HepG2 (cell line): ENCODE data around the gene CADM1. TPM values are rescaled to one million over a fixed set of nuclear protein-coding genes. Genes with fewer than 3 reads are reported as not detected.
A peak's percentile ranks its signal among the peaks of the same experiment; 100 is the strongest.

Source experiments
- ATAC-seq: fragments of 200-7000 bp; cut with Tn5 transposase; 3 replicates; pipeline ENCODE4 v1.9.1; 2020; ENCODE audit warnings: mild to moderate bottlenecking, moderate library complexity
- BruUV-seq: library from RNA; stranded (reverse); fragments of 400-500 nt; replicated peaks from 2 replicates; lab custom pipeline; 2021; lab: Mats Ljungman, UMichigan
- CTCF ChIA-PET: fragments of 300-600 bp; formaldehyde crosslinking; extraction: SDS; loops from one replicate; lab custom pipeline; 2021; ENCODE audit warnings: low total read pairs, inconsistent platforms, low intra/inter-chr PET ratio; lab: Yijun Ruan, JAX
- POLR2A ChIA-PET: fragments of 350-600 bp; sonication (Branson Sonifier 250); formaldehyde crosslinking; loops from one replicate; lab custom pipeline; 2020; ENCODE audit warnings: antibody characterized with exemption, inconsistent platforms; lab: Yijun Ruan, JAX
- DNase-seq: peaks from one replicate; pipeline ENCODE4 v3.0.0-alpha.2; 2015; ENCODE audit warnings: low spot score
- FAIRE-seq: peaks from 3 replicates; lab custom pipeline; 2011; peaks lifted over from hg19 to GRCh38; lab: Jason Lieb, UNC
- H2AFZ ChIP-seq: one replicate; pipeline ENCODE4 v1.6.1; 2011; ENCODE audit warnings: low read length, inconsistent platforms
- H3K27ac ChIP-seq: fragments of 300-600 bp; 3 replicates; pipeline ENCODE4 v1.8.0; 2011; ENCODE audit warnings: mixed run types, mild to moderate bottlenecking, mixed read lengths, low read length, inconsistent platforms; ENCODE audit not compliant: insufficient read depth; ENCODE audit errors: extremely low read length
- H3K27me3 ChIP-seq, 2 experiments: fragments of 200-600 bp in 1 of 2; 2 replicates in 1 of 2; 3 replicates in 1 of 2; pipeline versions ENCODE4 v1.6.0 to v1.8.0; 2011; ENCODE audit warnings: low read length in 2 of 2, mild to moderate bottlenecking in 2 of 2, moderate library complexity in 2 of 2, inconsistent platforms in 1 of 2; ENCODE audit not compliant: insufficient read depth in 2 of 2, control insufficient read depth in 1 of 2
- H3K36me3 ChIP-seq, 2 experiments: fragments of 200-600 bp in 1 of 2; replicated peaks in 1 of 2; 2 replicates in 1 of 2; 3 replicates in 1 of 2; pipeline versions ENCODE4 v1.5.1 to v1.8.0; 2011; ENCODE audit warnings: low read length in 2 of 2, inconsistent platforms in 1 of 2; ENCODE audit not compliant: insufficient read depth in 2 of 2, control insufficient read depth in 1 of 2
- H3K4me1 ChIP-seq: 2 replicates; pipeline ENCODE4 v1.5.1; 2012; ENCODE audit warnings: low read length, inconsistent platforms; ENCODE audit not compliant: insufficient read depth
- H3K4me2 ChIP-seq: 2 replicates; pipeline ENCODE4 v1.6.0; 2011; ENCODE audit warnings: low read depth, low read length, inconsistent platforms
- H3K4me3 ChIP-seq, 3 experiments: fragments of 200-600 bp in 1 of 3; sonication (generic), shearing (Covaris generic) in 1 of 3; replicated peaks in 1 of 3; 2 replicates each; pipeline ENCODE4 v1.5.1; 2011 to 2016; ENCODE audit warnings: low read length in 3 of 3, inconsistent platforms in 2 of 3, low read depth in 2 of 3, mild to moderate bottlenecking in 2 of 3, control low read depth in 1 of 3, mixed read lengths in 1 of 3; ENCODE audit not compliant: insufficient read depth in 1 of 3
- H3K79me2 ChIP-seq: one replicate; pipeline ENCODE4 v1.6.1; 2011; ENCODE audit warnings: low read length, inconsistent platforms; ENCODE audit not compliant: insufficient read depth
- H3K9ac ChIP-seq: 2 replicates; pipeline ENCODE4 v1.6.0; 2011; ENCODE audit warnings: mild to moderate bottlenecking, low read depth, low read length, inconsistent platforms; ENCODE audit not compliant: insufficient read depth
- H3K9me3 ChIP-seq: 2 replicates; pipeline ENCODE4 v1.5.1; 2012; ENCODE audit warnings: mild to moderate bottlenecking, low read length
- H4K20me1 ChIP-seq: 2 replicates; pipeline ENCODE4 v1.6.0; 2011; ENCODE audit warnings: inconsistent platforms, mild to moderate bottlenecking, low read length, moderate library complexity; ENCODE audit not compliant: insufficient read depth
- FOXC1 ChIP-seq: sonication (generic); formaldehyde crosslinking; IDR thresholded peaks from 2 replicates; pipeline ENCODE4 v1.8.0; 2022; ENCODE audit warnings: mild to moderate bottlenecking, missing genetic modification reagents, borderline replicate concordance
- GFI1 ChIP-seq: sonication (generic); formaldehyde crosslinking; IDR thresholded peaks from 2 replicates; pipeline ENCODE4 v1.5.0; 2020; ENCODE audit warnings: missing genetic modification reagents, mild to moderate bottlenecking, borderline replicate concordance
- MIXL1 ChIP-seq: IDR thresholded peaks from 2 replicates; pipeline ENCODE4 v1.6.1; 2016
- NPAS2 ChIP-seq: sonication (generic); formaldehyde crosslinking; IDR thresholded peaks from 2 replicates; pipeline ENCODE4 v1.8.0; 2022; ENCODE audit warnings: mild to moderate bottlenecking, missing genetic modification reagents, borderline replicate concordance
- ZNF552 ChIP-seq: sonication (generic); formaldehyde crosslinking; IDR thresholded peaks from 2 replicates; pipeline ENCODE4 v1.9.0; 2022; ENCODE audit warnings: missing genetic modification reagents, mild to moderate bottlenecking, borderline replicate concordance
- ZNF572 ChIP-seq: sonication (generic); formaldehyde crosslinking; IDR thresholded peaks from 2 replicates; pipeline ENCODE4 v1.5.1; 2020; ENCODE audit warnings: mild to moderate bottlenecking, missing genetic modification reagents
- ZNF709 ChIP-seq: sonication (generic); formaldehyde crosslinking; IDR thresholded peaks from 2 replicates; pipeline ENCODE4 v1.5.0; 2020; ENCODE audit warnings: mild to moderate bottlenecking, missing genetic modification reagents
- ZSCAN21 ChIP-seq: sonication (generic); formaldehyde crosslinking; IDR thresholded peaks from 2 replicates; pipeline ENCODE4 v1.8.0; 2022; ENCODE audit warnings: mild to moderate bottlenecking, missing genetic modification reagents, moderate library complexity, borderline replicate concordance
- WGBS: methylation state at CpG from one replicate; pipeline ENCODE4 v1.1.6; 2017; ENCODE audit warnings: low lambda C conversion rate; 5-methylcytosine and 5-hydroxymethylcytosine counted together
- in situ Hi-C: cut with HindIII; loops from 2 replicates; pipeline ENCODE4 v1.10.0; 2017; ENCODE audit warnings: low pct_unique_long_range_greater_than_20kb; ENCODE audit not compliant: extremely low pct_ligation_motif_present
- intact Hi-C: fragments of 100-400 bp; cut with micrococcal nuclease; formaldehyde crosslinking; loops from one replicate; pipeline ENCODE4 v1.10.0; 2022; ENCODE audit not compliant: unreplicated experiment
- polyA plus RNA-seq, 8 experiments: library from polyadenylated mRNA; depleted of rRNA in 3 of 8; stranded (reverse) in 7 of 8; unstranded in 1 of 8; fragments of >200 nt; fragmentation: Illumina TruSeq in 4 of 8; extraction: Trizol in 4 of 8; gene quantifications; 2 replicates each; pipeline versions ENCODE4 v1.2.1 to v1.2.3, GENCODE V29; 2011 to 2016; ENCODE audit warnings: low read depth in 4 of 8, missing spikeins in 1 of 8, mixed read lengths in 1 of 8; ENCODE audit not compliant: insufficient read depth in 1 of 8
- total RNA-seq, 5 experiments: library from RNA; depleted of rRNA; stranded (reverse); fragments of >200 nt; fragmentation: Illumina TruSeq; extraction: Trizol; gene quantifications; 2 replicates each; pipeline ENCODE4 v1.2.3, GENCODE V29; 2016; ENCODE audit warnings: low read depth in 1 of 5
- TF ChIP-seq, protein P1 (sequence below): sonication (generic); formaldehyde crosslinking; IDR thresholded peaks from 2 replicates; pipeline ENCODE4 v1.5.1; 2020; ENCODE audit warnings: mild to moderate bottlenecking, missing genetic modification reagents, moderate library complexity
- TF ChIP-seq, protein P2 (sequence below): sonication (generic); formaldehyde crosslinking; IDR thresholded peaks from 2 replicates; pipeline ENCODE4 v1.4.0; 2020; ENCODE audit warnings: missing genetic modification reagents, borderline replicate concordance
- TF ChIP-seq, protein P3 (sequence below): IDR thresholded peaks from 2 replicates; pipeline ENCODE4 v1.6.1; 2016; ENCODE audit warnings: control low read depth

Gene CADM1
- total and polyA plus RNA-seq, 2 of the 13 experiments (the other 11 are each of a cell fraction or from before 2014, with no cell fraction given), result 71.3 to 122 TPM

DNA sequence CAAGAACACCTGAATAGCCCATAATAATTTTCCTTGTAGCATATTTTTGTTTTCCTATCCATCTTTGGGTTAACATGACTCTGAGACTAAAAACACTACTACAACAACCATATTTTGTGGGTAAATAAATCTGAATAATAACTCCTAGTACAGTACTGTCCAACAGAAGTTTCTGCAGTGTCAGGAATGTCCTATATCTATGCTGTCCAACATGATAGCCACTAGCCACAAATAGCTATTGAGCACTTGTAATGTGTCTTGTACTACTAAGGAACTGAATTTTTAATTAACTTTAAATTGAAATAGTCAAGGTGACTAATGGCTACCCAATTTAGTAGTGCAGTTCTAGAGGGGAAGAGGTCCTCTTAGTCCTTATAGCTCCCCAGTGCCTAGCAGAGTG lies 135.6 kb downstream of the CADM1 start:
- H3K36me3 ChIP-seq, result no peaks in the 10 kb centered on the region; a peak in 1 of 5 replicates
- in situ Hi-C loops, result no loop called here
- no peak overlapping the region for H3K4me2 ChIP-seq
- peaks cover 2% of the 10 kb centered on the region for H3K79me2 ChIP-seq
- H4K20me1 ChIP-seq, result no peaks in the 10 kb centered on the region
- H2AFZ ChIP-seq, result no peak overlapping the region
- ChIA-PET POLR2A (no interaction called here), CTCF (no interaction called here)
- no peaks in the 10 kb centered on the region for H3K27me3 ChIP-seq
- intact Hi-C loops, result no loop called here
- no peaks in the 10 kb centered on the region for H3K9me3 ChIP-seq
- no peak overlapping the region for H3K9ac ChIP-seq
- ATAC-seq (no peak), DNase-seq (no peak), FAIRE-seq (no peak)
- BruUV-seq, result no TSS peak
- H3K27ac ChIP-seq, result no peak overlapping the region
- peaks cover 14% of the 10 kb centered on the region for H3K4me1 ChIP-seq
- no peak overlapping the region for H3K4me3 ChIP-seq
- TF ChIP-seq ZNF709 (no peak), FOXC1 (CRISPR knock-in tag) (no peak), MIXL1 (CRISPR knock-in tag) (no peak), NPAS2 (CRISPR knock-in tag) (no peak)

DNA sequence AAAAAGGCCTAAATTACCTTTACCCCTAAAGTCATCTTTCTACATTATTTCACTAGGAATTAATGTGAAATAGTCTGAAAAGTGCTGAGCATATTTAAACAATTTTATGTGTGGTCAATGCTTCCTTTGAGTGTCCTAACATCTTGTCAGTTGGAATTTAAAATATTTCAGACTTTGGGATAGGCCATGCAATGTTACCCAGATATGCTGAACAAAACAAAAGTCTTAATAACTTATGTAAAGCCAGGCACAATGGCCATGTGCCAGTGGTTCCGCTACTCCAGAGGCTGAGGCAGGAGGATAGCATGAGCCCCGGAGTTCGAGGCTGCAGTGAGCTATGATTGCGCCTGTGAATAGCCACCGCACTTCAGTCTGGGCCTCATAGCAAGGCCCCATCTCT lies 137.4 kb downstream of the CADM1 start:
- Histone ChIP-seq H3K4me3 (no peak overlapping the region), H3K27ac (no peak overlapping the region), H2AFZ (no peak overlapping the region), H3K4me1 (peaks cover 19% of the 10 kb centered on the region), H3K79me2 (peaks cover 2% of the 10 kb centered on the region), H4K20me1 (no peaks in the 10 kb centered on the region), H3K4me2 (no peak overlapping the region), H3K9me3 (no peaks in the 10 kb centered on the region), H3K9ac (no peak overlapping the region), H3K27me3 (no peaks in the 10 kb centered on the region), H3K36me3 (no peaks in the 10 kb centered on the region)
- ChIA-PET POLR2A (no interaction called here), CTCF (no interaction called here)
- DNase-seq, result peak; percentile 12
- ATAC-seq, result no peak
- in situ Hi-C loops (no loop called here), intact Hi-C loops (no loop called here)
- FAIRE-seq, result no peak
- no TSS peak for BruUV-seq
- WGBS, result 96% methylated on average over 5 of the region's 5 CpGs
- TF ChIP-seq, protein P1, sequence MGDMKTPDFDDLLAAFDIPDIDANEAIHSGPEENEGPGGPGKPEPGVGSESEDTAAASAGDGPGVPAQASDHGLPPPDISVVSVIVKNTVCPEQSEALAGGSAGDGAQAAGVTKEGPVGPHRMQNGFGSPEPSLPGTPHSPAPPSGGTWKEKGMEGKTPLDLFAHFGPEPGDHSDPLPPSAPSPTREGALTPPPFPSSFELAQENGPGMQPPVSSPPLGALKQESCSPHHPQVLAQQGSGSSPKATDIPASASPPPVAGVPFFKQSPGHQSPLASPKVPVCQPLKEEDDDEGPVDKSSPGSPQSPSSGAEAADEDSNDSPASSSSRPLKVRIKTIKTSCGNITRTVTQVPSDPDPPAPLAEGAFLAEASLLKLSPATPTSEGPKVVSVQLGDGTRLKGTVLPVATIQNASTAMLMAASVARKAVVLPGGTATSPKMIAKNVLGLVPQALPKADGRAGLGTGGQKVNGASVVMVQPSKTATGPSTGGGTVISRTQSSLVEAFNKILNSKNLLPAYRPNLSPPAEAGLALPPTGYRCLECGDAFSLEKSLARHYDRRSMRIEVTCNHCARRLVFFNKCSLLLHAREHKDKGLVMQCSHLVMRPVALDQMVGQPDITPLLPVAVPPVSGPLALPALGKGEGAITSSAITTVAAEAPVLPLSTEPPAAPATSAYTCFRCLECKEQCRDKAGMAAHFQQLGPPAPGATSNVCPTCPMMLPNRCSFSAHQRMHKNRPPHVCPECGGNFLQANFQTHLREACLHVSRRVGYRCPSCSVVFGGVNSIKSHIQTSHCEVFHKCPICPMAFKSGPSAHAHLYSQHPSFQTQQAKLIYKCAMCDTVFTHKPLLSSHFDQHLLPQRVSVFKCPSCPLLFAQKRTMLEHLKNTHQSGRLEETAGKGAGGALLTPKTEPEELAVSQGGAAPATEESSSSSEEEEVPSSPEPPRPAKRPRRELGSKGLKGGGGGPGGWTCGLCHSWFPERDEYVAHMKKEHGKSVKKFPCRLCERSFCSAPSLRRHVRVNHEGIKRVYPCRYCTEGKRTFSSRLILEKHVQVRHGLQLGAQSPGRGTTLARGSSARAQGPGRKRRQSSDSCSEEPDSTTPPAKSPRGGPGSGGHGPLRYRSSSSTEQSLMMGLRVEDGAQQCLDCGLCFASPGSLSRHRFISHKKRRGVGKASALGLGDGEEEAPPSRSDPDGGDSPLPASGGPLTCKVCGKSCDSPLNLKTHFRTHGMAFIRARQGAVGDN (CRISPR knock-in tag), result no peak
- TF ChIP-seq ZNF552 (CRISPR knock-in tag) (no peak), ZNF572 (CRISPR knock-in tag) (no peak), GFI1 (CRISPR knock-in tag) (no peak), ZSCAN21 (CRISPR knock-in tag) (no peak)
- TF ChIP-seq, protein P2, sequence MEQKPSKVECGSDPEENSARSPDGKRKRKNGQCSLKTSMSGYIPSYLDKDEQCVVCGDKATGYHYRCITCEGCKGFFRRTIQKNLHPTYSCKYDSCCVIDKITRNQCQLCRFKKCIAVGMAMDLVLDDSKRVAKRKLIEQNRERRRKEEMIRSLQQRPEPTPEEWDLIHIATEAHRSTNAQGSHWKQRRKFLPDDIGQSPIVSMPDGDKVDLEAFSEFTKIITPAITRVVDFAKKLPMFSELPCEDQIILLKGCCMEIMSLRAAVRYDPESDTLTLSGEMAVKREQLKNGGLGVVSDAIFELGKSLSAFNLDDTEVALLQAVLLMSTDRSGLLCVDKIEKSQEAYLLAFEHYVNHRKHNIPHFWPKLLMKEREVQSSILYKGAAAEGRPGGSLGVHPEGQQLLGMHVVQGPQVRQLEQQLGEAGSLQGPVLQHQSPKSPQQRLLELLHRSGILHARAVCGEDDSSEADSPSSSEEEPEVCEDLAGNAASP (CRISPR knock-in tag), result no peak
- TF ChIP-seq, protein P3, sequence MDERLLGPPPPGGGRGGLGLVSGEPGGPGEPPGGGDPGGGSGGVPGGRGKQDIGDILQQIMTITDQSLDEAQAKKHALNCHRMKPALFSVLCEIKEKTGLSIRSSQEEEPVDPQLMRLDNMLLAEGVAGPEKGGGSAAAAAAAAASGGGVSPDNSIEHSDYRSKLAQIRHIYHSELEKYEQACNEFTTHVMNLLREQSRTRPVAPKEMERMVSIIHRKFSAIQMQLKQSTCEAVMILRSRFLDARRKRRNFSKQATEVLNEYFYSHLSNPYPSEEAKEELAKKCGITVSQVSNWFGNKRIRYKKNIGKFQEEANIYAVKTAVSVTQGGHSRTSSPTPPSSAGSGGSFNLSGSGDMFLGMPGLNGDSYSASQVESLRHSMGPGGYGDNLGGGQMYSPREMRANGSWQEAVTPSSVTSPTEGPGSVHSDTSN (CRISPR knock-in tag), result no peak
